Duodenal mucosa (tissue), 2 donors: ENCODE measurements around the gene TEX55.
"Not testable (repeated sequence)": the region's sequence is repeated elsewhere in the genome, so short reads cannot be mapped to it uniquely, and the experiment has no call there.

Experiments used
- H3K27ac ChIP-seq: one replicate; pipeline ENCODE4 v1.7.0; 2013; ENCODE audit warnings: low read depth, low read length
- H3K27me3 ChIP-seq, 2 donors: one replicate each; pipeline ENCODE4 v1.7.0; 2013; ENCODE audit warnings: low read length in 2 of 2, control low read depth in 1 of 2; ENCODE audit not compliant: insufficient read depth in 2 of 2, control insufficient read depth in 1 of 2
- H3K36me3 ChIP-seq, 2 donors: one replicate each; pipeline ENCODE4 v1.7.0; 2013; ENCODE audit warnings: low read length in 2 of 2, control low read depth in 1 of 2; ENCODE audit not compliant: insufficient read depth in 2 of 2, control insufficient read depth in 1 of 2
- H3K4me1 ChIP-seq, 2 donors: one replicate each; pipeline ENCODE4 v1.7.0; 2013; ENCODE audit warnings: low read length in 2 of 2, control low read depth in 1 of 2; ENCODE audit not compliant: insufficient read depth in 2 of 2, control insufficient read depth in 1 of 2
- H3K4me3 ChIP-seq, 2 donors: one replicate each; pipeline ENCODE4 v1.7.0; 2013; ENCODE audit warnings: low read length in 2 of 2, low read depth in 1 of 2
- H3K9ac ChIP-seq, 2 donors: one replicate each; pipeline ENCODE4 v1.7.0; 2013; ENCODE audit warnings: low read length in 2 of 2, low read depth in 1 of 2
- H3K9me3 ChIP-seq, 2 donors: one replicate each; pipeline ENCODE4 v1.7.0; 2013; ENCODE audit warnings: low read length in 2 of 2, control low read depth in 1 of 2; ENCODE audit not compliant: control insufficient read depth in 1 of 2

Gene TEX55

DNA sequence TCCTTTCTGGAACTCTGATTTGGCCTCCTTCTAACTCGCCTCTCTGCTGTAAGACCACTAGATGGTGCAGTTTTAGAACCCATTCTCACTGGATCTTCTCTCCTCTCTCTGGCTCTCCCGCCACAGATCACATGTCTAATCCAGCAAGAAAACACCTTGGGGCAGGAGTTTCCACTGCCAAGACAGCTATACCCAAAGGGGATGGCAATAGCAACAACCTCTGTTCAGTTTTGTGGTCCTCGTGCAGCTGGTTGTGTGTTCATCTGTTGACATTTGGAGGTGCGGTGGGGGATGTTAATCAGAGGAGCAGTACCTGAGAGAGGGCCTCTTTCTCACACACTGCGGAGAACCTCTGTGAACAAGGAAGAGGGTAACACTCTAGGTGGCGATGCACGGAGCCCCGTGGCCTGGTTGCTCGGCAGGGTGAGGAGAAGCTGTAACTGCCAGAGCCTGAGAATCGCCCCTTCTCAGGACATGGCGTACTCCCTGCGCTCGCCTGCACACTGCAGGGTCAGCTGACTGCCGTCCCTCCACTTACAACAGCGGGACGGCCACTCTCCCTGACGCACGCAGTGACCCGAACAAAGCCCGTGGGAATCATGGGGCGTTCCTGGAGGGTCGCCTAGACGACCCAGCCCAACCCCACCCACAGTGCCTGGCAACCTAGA is at the start of gene TEX55:
Gene TEX55, plus strand, starts transcription at position 666 of the 668 bp plus-strand sequence. CDS start 25 bp downstream, outside the sequence.
- Histone ChIP-seq H3K4me3 (no peak within 1 kb of the TSS), H3K9me3 (no peaks in the 10 kb centered on the region), H3K27me3 (no peaks in the 10 kb centered on the region), H3K4me1 (no peaks in the 10 kb centered on the region), H3K27ac (no peak within 1 kb of the TSS), H3K36me3 (no peaks in the 10 kb centered on the region), H3K9ac (no peak within 1 kb of the TSS)

DNA sequence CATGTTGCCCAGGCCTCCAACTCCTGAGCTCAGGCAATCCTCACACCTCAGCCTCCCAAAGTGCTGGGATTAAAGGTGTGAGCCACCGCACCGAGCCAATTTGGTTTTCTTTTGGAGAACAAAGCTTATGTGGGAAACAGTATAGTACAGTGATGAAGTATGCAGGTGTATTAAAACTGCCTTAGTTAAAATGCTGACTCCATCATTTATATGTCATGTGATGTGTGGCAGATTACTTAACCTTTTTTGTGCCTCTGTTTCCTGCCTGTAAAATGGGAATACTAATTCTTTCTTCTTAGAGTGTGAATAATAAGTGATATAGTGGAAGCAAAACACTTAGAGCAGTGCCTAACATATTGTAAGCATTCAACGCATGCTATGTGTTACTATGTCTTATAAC is 48.0 kb upstream of the TEX55 start:
- no peaks in the 10 kb centered on the region for H3K27me3 ChIP-seq
- no peak overlapping the region for H3K9ac ChIP-seq
- H3K27ac ChIP-seq = no peak overlapping the region
- no peaks in the 10 kb centered on the region for H3K4me1 ChIP-seq
- no peaks in the 10 kb centered on the region for H3K9me3 ChIP-seq
- H3K4me3 ChIP-seq = no peak overlapping the region
- no peaks in the 10 kb centered on the region for H3K36me3 ChIP-seq

DNA sequence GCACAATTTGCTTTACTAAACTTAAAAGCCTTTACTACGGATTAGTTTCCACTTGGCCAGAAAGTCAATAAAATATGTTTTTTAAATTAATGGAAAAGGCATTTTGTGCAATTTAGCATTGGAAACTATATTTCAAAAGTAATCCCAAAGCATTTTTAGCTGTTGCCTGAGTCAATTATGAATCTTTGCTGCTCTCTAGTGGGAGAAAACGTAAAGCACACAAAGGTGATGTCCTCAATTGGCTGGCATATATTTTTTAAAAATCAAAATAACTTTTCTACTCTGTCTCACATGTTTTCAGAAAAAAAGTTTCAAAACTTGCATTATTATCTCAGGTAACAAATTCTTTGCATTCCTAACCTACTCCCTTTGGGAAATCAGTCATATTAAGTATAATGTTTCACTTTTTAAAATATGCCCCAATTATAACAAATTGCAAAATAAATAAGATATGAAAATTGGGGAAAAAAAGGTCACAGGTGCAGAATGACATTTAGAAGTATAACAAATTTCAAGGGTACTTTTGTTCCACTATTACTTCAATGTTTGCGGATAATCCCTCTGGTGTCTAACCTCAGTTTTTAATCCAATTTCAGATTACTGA is 47.2 kb upstream of the TEX55 start:
- Histone ChIP-seq H3K9me3 (no peaks in the 10 kb centered on the region), H3K9ac (no peak overlapping the region), H3K4me1 (no peaks in the 10 kb centered on the region), H3K4me3 (no peak overlapping the region), H3K36me3 (no peaks in the 10 kb centered on the region), H3K27me3 (no peaks in the 10 kb centered on the region), H3K27ac (no peak overlapping the region)

DNA sequence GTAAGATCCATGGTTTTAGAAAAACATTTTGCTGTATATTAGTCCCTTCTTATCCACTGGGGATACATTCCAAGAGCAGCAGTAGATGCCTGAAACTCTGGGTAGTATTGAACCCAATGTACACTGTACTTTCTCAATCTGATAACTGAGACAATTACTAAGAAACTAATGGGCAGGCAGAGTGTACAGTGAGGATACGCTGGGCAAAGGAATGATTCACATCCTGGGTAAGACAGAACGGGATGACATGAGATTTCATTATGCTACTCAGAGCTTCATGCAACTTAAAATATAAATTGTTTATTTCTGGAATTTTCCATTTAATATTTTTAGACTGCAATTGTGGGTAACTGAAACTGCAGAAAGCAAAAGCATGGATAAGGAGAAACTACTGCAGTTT is 46.2 kb upstream of the TEX55 start:
- Histone ChIP-seq H3K27me3 (no peaks in the 10 kb centered on the region), H3K36me3 (no peaks in the 10 kb centered on the region)

DNA sequence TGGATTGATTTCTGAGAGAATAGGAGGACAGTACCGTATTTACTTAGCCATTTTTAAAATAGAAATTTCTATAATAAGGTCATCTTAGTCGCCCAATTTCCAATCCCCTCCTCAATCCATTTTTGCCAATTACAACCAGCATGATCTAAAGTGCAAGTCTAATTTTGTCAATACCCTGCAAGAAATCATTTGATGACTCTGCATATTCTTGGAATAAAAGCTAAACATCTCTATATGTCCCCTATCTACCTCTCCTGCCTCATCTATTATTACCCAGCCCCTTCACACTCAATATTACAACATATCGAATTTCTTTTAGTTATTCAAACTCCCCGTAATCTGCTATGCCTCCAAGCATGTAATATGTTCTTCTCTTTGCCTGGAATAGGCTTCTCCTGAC is 41.9 kb upstream of the TEX55 start:
- Histone ChIP-seq H3K27ac (no peak overlapping the region), H3K4me3 (no peak overlapping the region), H3K27me3 (no peaks in the 10 kb centered on the region), H3K36me3 (no peaks in the 10 kb centered on the region), H3K9ac (no peak overlapping the region), H3K4me1 (no peaks in the 10 kb centered on the region), H3K9me3 (no peaks in the 10 kb centered on the region)

More for the DNA sequence above, 46.2 kb upstream of the TEX55 start:
- Histone ChIP-seq H3K9me3 (no peaks in the 10 kb centered on the region), H3K4me1 (no peaks in the 10 kb centered on the region), H3K4me3 (no peak overlapping the region), H3K9ac (no peak overlapping the region), H3K27ac (no peak overlapping the region)

DNA sequence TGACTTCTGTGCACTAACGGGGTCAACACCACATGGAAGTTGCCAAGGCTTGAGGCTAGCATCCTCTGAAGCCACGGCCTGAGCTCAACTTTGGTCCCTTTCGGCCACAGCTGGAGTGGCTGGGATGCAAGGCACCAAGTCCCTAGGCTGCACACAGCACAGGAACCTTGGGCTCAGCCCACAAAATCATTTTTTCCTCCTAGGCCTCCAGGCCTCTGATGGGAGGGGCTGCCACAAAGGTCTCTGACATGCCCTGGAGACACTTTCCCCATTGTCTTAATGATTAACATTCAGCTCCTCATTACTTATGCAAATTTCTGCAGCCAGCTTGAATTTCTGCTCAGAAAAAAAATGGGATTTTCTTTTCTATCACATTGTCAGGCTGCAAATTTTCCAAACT is 27.6 kb upstream of the TEX55 start:
- not testable (repeated sequence) for H3K36me3 ChIP-seq, H3K4me1 ChIP-seq, H3K4me3 ChIP-seq, H3K9me3 ChIP-seq, H3K9ac ChIP-seq, H3K27ac ChIP-seq, H3K27me3 ChIP-seq

DNA sequence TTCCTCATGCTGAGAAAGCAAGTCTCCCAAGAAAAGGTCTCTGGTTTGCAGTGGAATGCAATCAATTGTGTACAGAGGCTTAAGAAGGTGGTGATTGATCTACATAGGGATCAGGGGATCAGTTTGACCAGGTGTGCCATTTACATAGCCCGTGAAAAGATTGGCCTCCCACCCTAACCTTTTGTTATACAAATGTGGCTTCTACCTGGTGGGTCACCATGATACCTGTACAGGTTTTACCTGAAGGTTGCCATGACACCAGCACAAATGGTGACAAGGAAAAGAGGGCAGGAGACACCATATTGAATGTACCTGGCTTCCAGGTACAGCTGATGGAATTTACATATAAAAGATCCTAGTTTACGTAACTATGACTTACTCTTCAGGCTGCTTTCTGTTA is 25.5 kb upstream of the TEX55 start:
- H3K4me1 ChIP-seq = no peaks in the 10 kb centered on the region
- H3K4me3 ChIP-seq = no peak overlapping the region
- peaks cover 3 to 4% of the 10 kb centered on the region in 2 donors for H3K9me3 ChIP-seq
- H3K27ac ChIP-seq = no peak overlapping the region
- H3K36me3 ChIP-seq = no peaks in the 10 kb centered on the region
- H3K27me3 ChIP-seq = no peaks in the 10 kb centered on the region
- no peak overlapping the region for H3K9ac ChIP-seq

DNA sequence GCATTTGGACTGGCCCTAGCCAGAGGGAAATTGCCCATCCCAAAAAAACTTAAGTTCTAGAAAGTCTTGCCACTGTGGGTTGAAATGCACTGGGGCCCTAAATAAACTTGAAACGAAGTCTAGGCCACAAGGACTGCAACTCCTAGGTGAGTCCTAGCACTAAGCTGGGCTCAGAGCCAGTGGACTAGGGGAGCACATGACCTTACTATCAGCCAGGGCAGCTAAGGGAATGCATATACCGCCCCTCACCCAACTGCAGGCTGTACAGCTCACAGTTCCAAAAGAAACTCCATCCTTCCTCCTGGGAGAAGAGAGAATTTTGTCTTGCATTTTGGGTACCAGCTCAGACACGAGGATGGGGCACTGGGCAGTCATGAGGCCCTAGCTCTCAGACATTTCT is 23.6 kb upstream of the TEX55 start:
- no peak overlapping the region for H3K9ac ChIP-seq
- no peaks in the 10 kb centered on the region for H3K4me1 ChIP-seq
- no peak overlapping the region for H3K27ac ChIP-seq
- no peaks in the 10 kb centered on the region for H3K36me3 ChIP-seq
- H3K27me3 ChIP-seq = no peaks in the 10 kb centered on the region
- H3K4me3 ChIP-seq = no peak overlapping the region
- H3K9me3 ChIP-seq = peaks cover 0 to 4% of the 10 kb centered on the region in 2 donors

DNA sequence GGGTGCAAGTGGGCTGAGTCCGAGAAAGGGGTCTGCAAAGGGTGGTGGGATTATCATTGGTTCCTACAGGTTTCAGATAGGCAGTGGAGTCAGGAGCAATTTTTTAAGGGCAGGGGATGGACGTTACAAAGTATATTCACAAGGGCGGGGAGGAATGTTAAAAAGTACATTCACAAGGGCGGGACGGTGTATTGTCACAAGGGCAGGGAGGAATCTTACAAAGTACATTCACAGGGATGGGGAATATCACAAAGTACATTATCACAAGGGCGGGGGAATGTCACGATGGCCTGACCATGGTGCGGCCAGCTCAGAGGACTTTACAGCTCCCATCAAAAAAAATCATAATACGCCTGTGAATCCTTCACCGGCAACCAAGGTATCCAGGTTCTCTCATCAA is 20.6 kb upstream of the TEX55 start:
- no peaks in the 10 kb centered on the region for H3K9me3 ChIP-seq
- no peak overlapping the region for H3K27ac ChIP-seq
- no peak overlapping the region for H3K9ac ChIP-seq
- no peaks in the 10 kb centered on the region for H3K36me3 ChIP-seq
- no peaks in the 10 kb centered on the region for H3K27me3 ChIP-seq
- H3K4me3 ChIP-seq = no peak overlapping the region
- H3K4me1 ChIP-seq = no peaks in the 10 kb centered on the region

DNA sequence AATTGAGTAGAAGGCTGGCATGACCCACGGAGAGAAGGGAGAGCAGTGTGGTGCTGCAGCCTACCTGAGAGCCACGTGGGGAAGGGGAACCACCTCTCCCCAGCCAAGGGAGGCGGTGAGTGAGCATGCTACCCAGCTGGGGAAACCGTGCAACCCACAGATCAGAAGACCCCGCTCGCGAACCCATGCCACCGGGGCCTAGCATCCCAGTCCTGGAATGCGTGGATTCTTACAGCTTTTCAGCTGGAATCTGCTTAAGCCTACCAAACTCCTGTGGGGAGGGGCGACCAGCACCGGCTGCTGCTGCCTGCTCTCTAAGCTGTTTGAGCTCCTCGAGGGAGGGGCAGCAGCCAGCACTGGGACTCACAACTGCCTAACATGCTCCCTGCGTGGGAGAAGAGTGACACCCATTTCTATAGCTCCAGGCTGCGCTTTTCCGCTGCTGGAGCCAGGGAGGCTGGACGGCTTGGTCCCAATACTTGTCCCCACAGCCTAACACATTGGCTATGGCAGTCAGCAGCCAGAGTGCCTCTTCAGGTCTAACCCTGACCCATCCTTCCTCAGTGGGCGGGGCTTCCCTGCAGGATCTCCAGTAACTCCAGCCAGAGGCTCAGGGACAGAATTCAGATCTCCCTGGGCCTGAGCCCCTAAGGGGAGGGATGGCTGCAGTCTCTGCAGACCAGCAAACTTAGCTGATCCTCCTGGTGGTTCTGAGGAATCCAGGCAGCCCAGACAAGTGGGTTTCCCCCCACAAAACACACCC is 20.0 kb upstream of the TEX55 start:
- no peaks in the 10 kb centered on the region for H3K36me3 ChIP-seq
- H3K4me3 ChIP-seq = no peak overlapping the region
- no peaks in the 10 kb centered on the region for H3K4me1 ChIP-seq
- H3K27ac ChIP-seq = no peak overlapping the region
- no peaks in the 10 kb centered on the region for H3K27me3 ChIP-seq
- no peak overlapping the region for H3K9ac ChIP-seq
- no peaks in the 10 kb centered on the region for H3K9me3 ChIP-seq
